K562 (cell line): Measurements from ENCODE around the gene NPDC1. TPM values are rescaled to one million over a fixed set of nuclear protein-coding genes. Genes with fewer than 3 reads are reported as not detected.
A peak's percentile ranks its signal among the peaks of the same experiment; 100 is the strongest.

ENCODE experiments used
- C11orf30 ChIP-seq: fragments of 450-650 bp; IDR thresholded peaks from 2 replicates; pipeline ENCODE4 v1.6.1; 2016; ENCODE audit warnings: low read depth, mild to moderate bottlenecking
- E4F1 ChIP-seq: fragments of 250-450 bp; sonication (Bioruptor Pico); IDR thresholded peaks from 2 replicates; pipeline ENCODE4 v1.5.0; 2021; ENCODE audit warnings: mild to moderate bottlenecking, borderline replicate concordance
- EP400 ChIP-seq: fragments of 450-650 bp; IDR thresholded peaks from 2 replicates; pipeline ENCODE4 v1.6.1; 2017; ENCODE audit warnings: antibody characterized with exemption, mild to moderate bottlenecking, moderate library complexity
- FOXM1 ChIP-seq, 2 experiments: fragments of 450-650 bp in 1 of 2; sonication (generic) in 1 of 2; formaldehyde crosslinking in 1 of 2; IDR thresholded peaks; 2 replicates each; pipeline versions ENCODE4 v1.6.1 to v1.9.0; 2017 to 2022; ENCODE audit warnings: low read depth in 2 of 2, mild to moderate bottlenecking in 2 of 2, missing genetic modification reagents in 1 of 2, moderate library complexity in 1 of 2
- HDAC1 ChIP-seq, 2 experiments: fragments of 450-650 bp; IDR thresholded peaks; 2 replicates each; pipeline ENCODE4 v1.6.1; 2016 to 2017; ENCODE audit warnings: inconsistent platforms in 1 of 2, mild to moderate bottlenecking in 1 of 2, moderate library complexity in 1 of 2
- MAZ ChIP-seq, 2 experiments: fragments of 450-650 bp in 1 of 2; sonication (generic) in 1 of 2; formaldehyde crosslinking; IDR thresholded peaks in 1 of 2; conservative IDR thresholded peaks in 1 of 2; 2 replicates each; pipeline versions ENCODE4 v1.4.0 to v1.5.0; 2020; ENCODE audit warnings: mild to moderate bottlenecking in 1 of 2, missing genetic modification reagents in 1 of 2
- MBD2 ChIP-seq: sonication (generic); IDR thresholded peaks from 2 replicates; pipeline ENCODE4 v1.6.1; 2016; ENCODE audit warnings: low read depth, borderline replicate concordance
- MTA3 ChIP-seq: fragments of 450-650 bp; formaldehyde crosslinking; IDR thresholded peaks from 2 replicates; pipeline ENCODE4 v1.6.1; 2017; ENCODE audit warnings: mild to moderate bottlenecking, borderline replicate concordance
- MYC ChIP-seq, 2 experiments: fragments of 250-450 bp in 1 of 2; sonication (Bioruptor Pico) in 1 of 2; IDR thresholded peaks; 2 replicates each; pipeline versions ENCODE4 v1.5.1 to v1.6.1; 2012 to 2021; ENCODE audit warnings: low read depth in 2 of 2, borderline replicate concordance in 1 of 2, improper control_type of control experiment in 1 of 2, low read length in 1 of 2, mild to moderate bottlenecking in 1 of 2, moderate library complexity in 1 of 2
- MYNN ChIP-seq, 2 experiments: sonication (generic); formaldehyde crosslinking in 1 of 2; IDR thresholded peaks; 2 replicates each; pipeline versions ENCODE4 v1.5.0 to v1.6.1; 2016 to 2020; ENCODE audit warnings: antibody characterized with exemption in 1 of 2, missing genetic modification reagents in 1 of 2
- NCOA2 ChIP-seq, 2 experiments: fragments of 450-650 bp; IDR thresholded peaks; 2 replicates each; pipeline ENCODE4 v1.6.1; 2018; ENCODE audit warnings: mild to moderate bottlenecking in 2 of 2, moderate library complexity in 1 of 2; ENCODE audit not compliant: partially characterized antibody in 2 of 2
- OTX1 ChIP-seq: fragments of 450-650 bp; formaldehyde crosslinking; IDR thresholded peaks from 2 replicates; pipeline ENCODE4 v1.4.0; 2022; ENCODE audit warnings: mild to moderate bottlenecking
- PCBP1 ChIP-seq: fragments of 200-400 bp; formaldehyde crosslinking; IDR thresholded peaks from 2 replicates; pipeline ENCODE4 v1.6.1; 2018; ENCODE audit warnings: mild to moderate bottlenecking, low read depth, low read length; ENCODE audit not compliant: poor library complexity, severe bottlenecking
- SMAD1 ChIP-seq: fragments of 150-350 bp; IDR thresholded peaks from 2 replicates; pipeline ENCODE4 v1.6.1; 2014; ENCODE audit warnings: low read length, low read depth; ENCODE audit not compliant: partially characterized antibody
- SMARCE1 ChIP-seq: fragments of 450-650 bp; IDR thresholded peaks from 2 replicates; pipeline ENCODE4 v1.7.1; 2016; ENCODE audit warnings: mild to moderate bottlenecking
- ZBTB7A ChIP-seq: IDR thresholded peaks from 2 replicates; pipeline ENCODE4 v1.6.1; 2011; ENCODE audit warnings: low read depth, mild to moderate bottlenecking, low read length, moderate library complexity, borderline replicate concordance; ENCODE audit not compliant: control insufficient read depth
- ZFP30 ChIP-seq: fragments of 250-450 bp; sonication (Bioruptor Pico); IDR thresholded peaks from 2 replicates; pipeline ENCODE4 v1.8.0; 2022; ENCODE audit warnings: moderate library complexity, mild to moderate bottlenecking, inconsistent platforms, borderline replicate concordance
- ZNF12 ChIP-seq: sonication (generic); formaldehyde crosslinking; IDR thresholded peaks from 2 replicates; pipeline ENCODE4 v1.4.0; 2020; ENCODE audit warnings: mild to moderate bottlenecking, missing genetic modification reagents
- ZNF57 ChIP-seq: fragments of 450-650 bp; formaldehyde crosslinking; IDR thresholded peaks from 2 replicates; pipeline ENCODE4 v1.4.0; 2020; ENCODE audit warnings: mild to moderate bottlenecking, moderate library complexity
- polyA plus RNA-seq, 8 experiments: library from polyadenylated mRNA; depleted of rRNA in 4 of 8; stranded (reverse) in 5 of 8; unstranded in 3 of 8; fragments of >200 nt; fragmentation: Nextera tagmentation in 2 of 8; fragmentation: Illumina TruSeq in 1 of 8; extraction: Ambion mirVana in 2 of 8; extraction: Trizol in 1 of 8; gene quantifications; 2 replicates each; pipeline versions ENCODE4 v1.2.1 to v1.2.3, GENCODE V29; 2011 to 2014; ENCODE audit warnings: inconsistent platforms in 1 of 8, missing spikeins in 1 of 8
- total RNA-seq, 7 experiments: library from RNA; depleted of rRNA in 6 of 7; stranded (reverse); fragments of >200 nt in 6 of 7; fragmentation: Illumina TruSeq in 2 of 7; extraction: Trizol in 2 of 7; gene quantifications; 2 replicates each; pipeline versions ENCODE4 v1.2.1 to v1.2.3, GENCODE V29; 2011 to 2021; ENCODE audit warnings: low replicate concordance in 1 of 7
- TF ChIP-seq, protein P1 (sequence below): sonication (generic); formaldehyde crosslinking; IDR thresholded peaks from 2 replicates; pipeline ENCODE4 v1.9.0; 2022; ENCODE audit warnings: mild to moderate bottlenecking, missing genetic modification reagents
- TF ChIP-seq, protein P2 (sequence below), 2 experiments: fragments of 200-800 bp in 1 of 2; sonication (Bioruptor generic) in 1 of 2; sonication (generic) in 1 of 2; formaldehyde crosslinking in 1 of 2; IDR thresholded peaks in 1 of 2; conservative IDR thresholded peaks in 1 of 2; 2 replicates each; pipeline versions ENCODE4 v1.5.0 to v1.6.1; 2016 to 2020; ENCODE audit warnings: missing compliant biosample characterization in 1 of 2, missing genetic modification characterization in 1 of 2, missing genetic modification reagents in 1 of 2

NPDC1 gene
- total and polyA plus RNA-seq, 9 of the 15 experiments (the other 6 are each of a cell fraction or from before 2014, with no cell fraction given): 0.06 to 2.1 (median 0.53) TPM; not detected in 3

- TF ChIP-seq E4F1 (no peak), ZNF57 (CRISPR knock-in tag) (0 out of 2 replicates have a peak, but pooled peaks have one; percentile 9), NCOA2 (IDR thresholded peaks at IDR 0.05; ENCODE audit: partially characterized antibody in 2 of 2) (no peak), PCBP1 (peak; percentile 50), FOXM1 (IDR thresholded peaks at IDR 0.05; ENCODE audit: low read depth) (no peak), FOXM1 (CRISPR knock-in tag; IDR thresholded peaks at IDR 0.05; ENCODE audit: low read depth) (0 out of 2 replicates have a peak, but pooled peaks have one; percentile 46), ZFP30 (no peak), C11orf30 (no peak), MTA3 (peak; percentile 1; the same call in 1 of the 2 replicates), HDAC1 (IDR thresholded peaks at IDR 0.05) (peak in 1 of 2 experiments; percentile 95; a peak in 2 of 4 replicates), ZNF12 (CRISPR knock-in tag) (no peak; the same call in 1 of the 2 replicates), MBD2 (peak; percentile 48; the same call in 1 of the 2 replicates), EP400 (peak; percentile 90; the same call in 1 of the 2 replicates), ZBTB7A (peak; percentile 77), OTX1 (CRISPR knock-in tag) (no peak), MYC (IDR thresholded peaks at IDR 0.05; ENCODE audit: low read depth, low read length) (peak; percentile 93), MYC (CRISPR knock-in tag; IDR thresholded peaks at IDR 0.05; ENCODE audit: borderline replicate concordance, low read depth) (peak; percentile 77; the same call in 1 of the 2 replicates), MAZ (CRISPR knock-in tag; conservative IDR thresholded peaks at IDR 0.05 in 1 of 2, IDR thresholded peaks at IDR 0.05 in 1 of 2) (peak; percentile 52 to 74), MYNN (IDR thresholded peaks at IDR 0.05) (no peak), MYNN (CRISPR knock-in tag; IDR thresholded peaks at IDR 0.05) (no peak), SMAD1 (no peak), SMARCE1 (no peak)
- TF ChIP-seq, protein P1, sequence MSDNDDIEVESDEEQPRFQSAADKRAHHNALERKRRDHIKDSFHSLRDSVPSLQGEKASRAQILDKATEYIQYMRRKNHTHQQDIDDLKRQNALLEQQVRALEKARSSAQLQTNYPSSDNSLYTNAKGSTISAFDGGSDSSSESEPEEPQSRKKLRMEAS (CRISPR knock-in tag): peak; percentile 93
- TF ChIP-seq, protein P2, sequence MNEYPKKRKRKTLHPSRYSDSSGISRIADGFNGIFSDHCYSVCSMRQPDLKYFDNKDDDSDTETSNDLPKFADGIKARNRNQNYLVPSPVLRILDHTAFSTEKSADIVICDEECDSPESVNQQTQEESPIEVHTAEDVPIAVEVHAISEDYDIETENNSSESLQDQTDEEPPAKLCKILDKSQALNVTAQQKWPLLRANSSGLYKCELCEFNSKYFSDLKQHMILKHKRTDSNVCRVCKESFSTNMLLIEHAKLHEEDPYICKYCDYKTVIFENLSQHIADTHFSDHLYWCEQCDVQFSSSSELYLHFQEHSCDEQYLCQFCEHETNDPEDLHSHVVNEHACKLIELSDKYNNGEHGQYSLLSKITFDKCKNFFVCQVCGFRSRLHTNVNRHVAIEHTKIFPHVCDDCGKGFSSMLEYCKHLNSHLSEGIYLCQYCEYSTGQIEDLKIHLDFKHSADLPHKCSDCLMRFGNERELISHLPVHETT (CRISPR knock-in tag; conservative IDR thresholded peaks at IDR 0.05 in 1 of 2, IDR thresholded peaks at IDR 0.05 in 1 of 2): peak in 1 of 2 experiments; percentile 63; a peak in 1 of 4 replicates
These were observed 53.8 kb downstream of the NPDC1 start, which contains the start of gene PAXX (continued) for GRCh38 chr9:136991993-136992818.
